ENCODE data around the gene CDKAL1.
A peak's percentile ranks its signal among the peaks of the same experiment; 100 is the strongest.

The CDKAL1 gene

DNA sequence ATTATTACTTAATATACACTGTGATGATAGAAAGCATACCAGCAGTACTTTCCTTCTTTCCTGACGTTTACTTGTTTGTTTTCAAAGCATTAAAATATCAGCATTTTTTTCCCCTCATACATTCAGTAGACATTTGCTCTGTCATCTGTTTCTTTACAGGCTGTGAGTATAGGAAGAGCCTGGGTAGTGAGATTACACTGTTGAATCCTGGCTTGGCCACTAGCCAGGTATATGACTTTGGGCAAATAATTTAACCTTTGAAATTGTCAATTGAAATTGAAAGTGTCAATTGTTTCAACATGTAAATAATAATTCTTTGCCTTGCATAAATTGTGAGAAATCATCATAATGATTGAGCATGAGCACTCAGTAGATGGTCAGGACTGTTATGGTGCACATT is 336.2 kb downstream of the CDKAL1 start:
- Histone ChIP-seq H3K4me3 (replicated peaks; ENCODE audit: low read depth, low read length) (no peak overlapping the region), H3K36me3 (ENCODE audit: control insufficient read depth, insufficient read depth, low read length) (no peaks in the 10 kb centered on the region), H3K27me3 (replicated peaks; ENCODE audit: control insufficient read depth, insufficient read depth, low read length) (no peaks in the 10 kb centered on the region)
- TF ChIP-seq, protein P1, sequence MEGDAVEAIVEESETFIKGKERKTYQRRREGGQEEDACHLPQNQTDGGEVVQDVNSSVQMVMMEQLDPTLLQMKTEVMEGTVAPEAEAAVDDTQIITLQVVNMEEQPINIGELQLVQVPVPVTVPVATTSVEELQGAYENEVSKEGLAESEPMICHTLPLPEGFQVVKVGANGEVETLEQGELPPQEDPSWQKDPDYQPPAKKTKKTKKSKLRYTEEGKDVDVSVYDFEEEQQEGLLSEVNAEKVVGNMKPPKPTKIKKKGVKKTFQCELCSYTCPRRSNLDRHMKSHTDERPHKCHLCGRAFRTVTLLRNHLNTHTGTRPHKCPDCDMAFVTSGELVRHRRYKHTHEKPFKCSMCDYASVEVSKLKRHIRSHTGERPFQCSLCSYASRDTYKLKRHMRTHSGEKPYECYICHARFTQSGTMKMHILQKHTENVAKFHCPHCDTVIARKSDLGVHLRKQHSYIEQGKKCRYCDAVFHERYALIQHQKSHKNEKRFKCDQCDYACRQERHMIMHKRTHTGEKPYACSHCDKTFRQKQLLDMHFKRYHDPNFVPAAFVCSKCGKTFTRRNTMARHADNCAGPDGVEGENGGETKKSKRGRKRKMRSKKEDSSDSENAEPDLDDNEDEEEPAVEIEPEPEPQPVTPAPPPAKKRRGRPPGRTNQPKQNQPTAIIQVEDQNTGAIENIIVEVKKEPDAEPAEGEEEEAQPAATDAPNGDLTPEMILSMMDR (IDR thresholded peaks at IDR 0.05; ENCODE audit: insufficient read depth, low read length, poor library complexity, severe bottlenecking) = no peak
- DNase-seq (ENCODE audit: extremely low read depth, insufficient read length) = no peak

GRCh38 chr6:20873425-20874190 is 339.4 kb downstream of the CDKAL1 start:
- DNase-seq (ENCODE audit: extremely low read depth, insufficient read length) = no peak
- Histone ChIP-seq H3K36me3 (ENCODE audit: control insufficient read depth, insufficient read depth, low read length) (no peaks in the 10 kb centered on the region), H3K4me3 (replicated peaks; ENCODE audit: low read depth, low read length) (no peak overlapping the region), H3K27me3 (replicated peaks; ENCODE audit: control insufficient read depth, insufficient read depth, low read length) (no peaks in the 10 kb centered on the region)
- TF ChIP-seq, protein P1 (IDR thresholded peaks at IDR 0.05; ENCODE audit: insufficient read depth, low read length, poor library complexity, severe bottlenecking) = no peak

DNA sequence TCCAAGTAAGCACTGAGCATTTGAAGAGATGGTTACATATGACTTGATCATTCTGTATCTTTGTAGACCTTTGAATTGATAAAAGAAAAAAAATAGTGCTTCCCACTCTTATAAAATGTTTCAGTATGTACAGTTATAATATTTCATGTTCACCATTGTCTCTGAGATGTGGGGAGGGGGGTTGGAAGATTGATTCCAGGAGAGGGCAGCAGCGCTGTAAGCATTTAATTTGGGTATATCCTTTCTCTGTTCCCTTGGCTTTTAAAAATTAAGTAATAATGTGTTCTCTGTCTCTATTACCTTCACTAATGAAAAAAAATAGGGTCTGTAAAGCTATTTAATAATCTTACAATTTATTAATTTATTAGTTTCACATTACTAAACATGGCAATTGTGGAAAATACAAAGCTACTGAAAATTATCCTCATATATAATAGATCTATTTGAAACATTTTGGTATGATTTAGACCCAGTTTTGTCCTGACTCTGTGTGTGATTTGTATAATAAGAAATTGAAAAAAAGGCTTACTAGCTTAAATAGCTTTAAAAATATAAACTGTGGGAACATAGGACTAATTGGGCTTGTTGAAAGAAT is 341.2 kb downstream of the CDKAL1 start:
- TF ChIP-seq, protein P1 (IDR thresholded peaks at IDR 0.05; ENCODE audit: insufficient read depth, low read length, poor library complexity, severe bottlenecking) = peak; percentile 22
- DNase-seq (ENCODE audit: extremely low read depth, insufficient read length) = no peak
- no peak overlapping the region for H3K4me3 ChIP-seq (replicated peaks; ENCODE audit: low read depth, low read length)
- H3K27me3 ChIP-seq (replicated peaks; ENCODE audit: control insufficient read depth, insufficient read depth, low read length) = no peaks in the 10 kb centered on the region
- H3K36me3 ChIP-seq (ENCODE audit: control insufficient read depth, insufficient read depth, low read length) = no peaks in the 10 kb centered on the region

DNA sequence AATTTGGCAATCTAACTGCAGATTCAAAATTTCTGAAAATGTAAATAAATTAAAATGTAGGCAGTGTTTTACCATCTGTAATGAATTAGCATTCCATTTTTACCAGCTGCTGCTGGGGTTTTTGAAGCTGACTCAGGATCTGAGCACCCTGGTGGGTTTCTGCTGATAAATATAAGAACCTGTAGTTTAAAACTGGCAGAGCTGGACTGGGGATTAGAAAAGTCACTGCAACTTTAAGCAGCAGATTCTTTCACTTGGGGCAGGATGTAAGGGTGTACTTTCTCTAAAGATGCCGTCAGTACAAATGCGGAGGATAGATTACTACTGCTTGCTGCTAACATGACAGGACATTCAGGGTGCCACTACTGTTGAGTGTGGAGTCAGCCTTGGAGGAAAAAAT is 341.8 kb downstream of the CDKAL1 start:
- Histone ChIP-seq H3K36me3 (ENCODE audit: control insufficient read depth, insufficient read depth, low read length) (no peaks in the 10 kb centered on the region), H3K4me3 (replicated peaks; ENCODE audit: low read depth, low read length) (no peak overlapping the region), H3K27me3 (replicated peaks; ENCODE audit: control insufficient read depth, insufficient read depth, low read length) (no peaks in the 10 kb centered on the region)
- no peak for DNase-seq (ENCODE audit: extremely low read depth, insufficient read length)
- TF ChIP-seq, protein P1 (IDR thresholded peaks at IDR 0.05; ENCODE audit: insufficient read depth, low read length, poor library complexity, severe bottlenecking) = no peak

- Histone ChIP-seq H3K27me3 (replicated peaks; ENCODE audit: control insufficient read depth, insufficient read depth, low read length) (no peaks in the 10 kb centered on the region), H3K36me3 (ENCODE audit: control insufficient read depth, insufficient read depth, low read length) (no peaks in the 10 kb centered on the region), H3K4me3 (replicated peaks; ENCODE audit: low read depth, low read length) (no peak overlapping the region)
- TF ChIP-seq, protein P1 (IDR thresholded peaks at IDR 0.05; ENCODE audit: insufficient read depth, low read length, poor library complexity, severe bottlenecking) = no peak
- no peak for DNase-seq (ENCODE audit: extremely low read depth, insufficient read length)
Observed at GRCh38 chr6:20876561-20876960, 342.3 kb downstream of the CDKAL1 start.
